Measurements from ENCODE around the gene MYLIP.
"Not testable (repeated sequence)": the region's sequence is repeated elsewhere in the genome, so short reads cannot be mapped to it uniquely, and the experiment has no call there.

MYLIP gene

GRCh38 chr6:16176600-16176999, 47.7 kb downstream of the MYLIP start:
- not testable (repeated sequence) for DNase-seq

GRCh38 chr6:16177881-16178280, 49.0 kb downstream of the MYLIP start:
- DNase-seq = no peak

GRCh38 chr6:16178351-16178750, 49.5 kb downstream of the MYLIP start:
- DNase-seq = no peak

GRCh38 chr6:16179063-16179462, 50.2 kb downstream of the MYLIP start:
- DNase-seq = no peak

GRCh38 chr6:16179970-16180431, 51.1 kb downstream of the MYLIP start:
- no peak for DNase-seq

GRCh38 chr6:16180696-16181438, 52.0 kb downstream of the MYLIP start:
- no peak for DNase-seq

GRCh38 chr6:16181439-16182297, 52.8 kb downstream of the MYLIP start:
- no peak for DNase-seq

GRCh38 chr6:16183187-16183664, 54.3 kb downstream of the MYLIP start:
- peak; percentile 59 for DNase-seq

GRCh38 chr6:16184129-16184528, 55.2 kb downstream of the MYLIP start:
- no peak for DNase-seq

GRCh38 chr6:16184551-16184950, 55.7 kb downstream of the MYLIP start:
- no peak for DNase-seq

- DNase-seq = no peak
Observed at GRCh38 chr6:16187176-16187575, 58.3 kb downstream of the MYLIP start.

- DNase-seq = no peak
Observed at GRCh38 chr6:16190214-16190613, 61.3 kb downstream of the MYLIP start.

- no peak for DNase-seq
Observed at GRCh38 chr6:16196260-16196983, 67.5 kb downstream of the MYLIP start.

- no peak for DNase-seq
Observed at GRCh38 chr6:16196984-16197546, 68.2 kb downstream of the MYLIP start.
